Esophagus muscularis mucosa (tissue), 3 donors: ENCODE results near the gene APBB1.

Experiments
- POLR2A ChIP-seq: fragments of 450-650 bp; IDR thresholded peaks from one replicate; pipeline ENCODE4 v1.6.1; 2017; ENCODE audit warnings: antibody characterized with exemption, moderate library complexity, mild to moderate bottlenecking, low read depth
- POLR2AphosphoS5 ChIP-seq, 2 donors: sonication (generic); formaldehyde crosslinking; IDR thresholded peaks; one replicate each; pipeline ENCODE4 v1.6.1; 2017; ENCODE audit warnings: antibody characterized with exemption in 2 of 2
- TF ChIP-seq, protein P1 (sequence below), 3 experiments: fragments of 200-600 bp in 2 of 3; fragments of 450-650 bp in 1 of 3; sonication (generic) in 2 of 3; IDR thresholded peaks; one replicate each; pipeline ENCODE4 v1.5.1; 2017 to 2019; ENCODE audit warnings: antibody characterized with exemption in 3 of 3, mild to moderate bottlenecking in 2 of 3, moderate library complexity in 1 of 3

- TF ChIP-seq, protein P1, sequence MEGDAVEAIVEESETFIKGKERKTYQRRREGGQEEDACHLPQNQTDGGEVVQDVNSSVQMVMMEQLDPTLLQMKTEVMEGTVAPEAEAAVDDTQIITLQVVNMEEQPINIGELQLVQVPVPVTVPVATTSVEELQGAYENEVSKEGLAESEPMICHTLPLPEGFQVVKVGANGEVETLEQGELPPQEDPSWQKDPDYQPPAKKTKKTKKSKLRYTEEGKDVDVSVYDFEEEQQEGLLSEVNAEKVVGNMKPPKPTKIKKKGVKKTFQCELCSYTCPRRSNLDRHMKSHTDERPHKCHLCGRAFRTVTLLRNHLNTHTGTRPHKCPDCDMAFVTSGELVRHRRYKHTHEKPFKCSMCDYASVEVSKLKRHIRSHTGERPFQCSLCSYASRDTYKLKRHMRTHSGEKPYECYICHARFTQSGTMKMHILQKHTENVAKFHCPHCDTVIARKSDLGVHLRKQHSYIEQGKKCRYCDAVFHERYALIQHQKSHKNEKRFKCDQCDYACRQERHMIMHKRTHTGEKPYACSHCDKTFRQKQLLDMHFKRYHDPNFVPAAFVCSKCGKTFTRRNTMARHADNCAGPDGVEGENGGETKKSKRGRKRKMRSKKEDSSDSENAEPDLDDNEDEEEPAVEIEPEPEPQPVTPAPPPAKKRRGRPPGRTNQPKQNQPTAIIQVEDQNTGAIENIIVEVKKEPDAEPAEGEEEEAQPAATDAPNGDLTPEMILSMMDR (IDR thresholded peaks at IDR 0.05): no peak
- TF ChIP-seq POLR2A (no peak), POLR2AphosphoS5 (IDR thresholded peaks at IDR 0.05) (no peak)
Measured at GRCh38 chr11:6403539-6403938, 15.4 kb downstream of the APBB1 start.
